SK-N-SH treated with all-trans-retinoic acid at 6 μM for 48 hours (cell line): Measurements from ENCODE around the gene MEGF9.

Experiments
- PATZ1 ChIP-seq: fragments of 250-450 bp; sonication (Bioruptor Pico); IDR thresholded peaks from 2 replicates; pipeline ENCODE4 v1.8.0; 2020; ENCODE audit warnings: mild to moderate bottlenecking, moderate library complexity, borderline replicate concordance
- SNAI2 ChIP-seq: fragments of 250-450 bp; sonication (Bioruptor Pico); IDR thresholded peaks from 2 replicates; pipeline ENCODE4 v1.5.0; 2020; ENCODE audit warnings: mild to moderate bottlenecking, moderate library complexity
- ZC3H10 ChIP-seq: fragments of 250-450 bp; sonication (Bioruptor Pico); IDR thresholded peaks from 2 replicates; pipeline ENCODE4 v1.5.1; 2021; ENCODE audit warnings: mild to moderate bottlenecking, moderate library complexity
- ZFP3 ChIP-seq: fragments of 250-450 bp; sonication (Bioruptor Pico); IDR thresholded peaks from 2 replicates; pipeline ENCODE4 v1.5.0; 2020; ENCODE audit warnings: mild to moderate bottlenecking, moderate library complexity
- ZNF565 ChIP-seq: fragments of 450-650 bp; formaldehyde crosslinking; conservative IDR thresholded peaks from 2 replicates; pipeline ENCODE4 v1.5.0; 2020; ENCODE audit warnings: low read depth, mild to moderate bottlenecking, moderate library complexity

- TF ChIP-seq ZC3H10 (CRISPR knock-in tag) (no peak), PATZ1 (CRISPR knock-in tag) (no peak), ZNF565 (CRISPR knock-in tag) (no peak), ZFP3 (CRISPR knock-in tag) (no peak), SNAI2 (CRISPR knock-in tag) (no peak)
Measured at GRCh38 chr9:120698766-120699165, 15.5 kb downstream of the MEGF9 start.
